HG03139 (cell line): ENCODE data around the gene DVL3.

Experiments used
- ATAC-seq: cut with Tn5 transposase; IDR thresholded peaks from one replicate; pipeline ENCODE4 v1.9.1; 2021; ENCODE audit not compliant: unreplicated experiment

Gene DVL3

GRCh38 chr3:184209146-184209923 lies 54.2 kb downstream of the DVL3 start:
- no peak for ATAC-seq

- ATAC-seq: no peak
Measured at GRCh38 chr3:184211297-184211696, 56.1 kb downstream of the DVL3 start.

GRCh38 chr3:184211718-184212117 lies 56.5 kb downstream of the DVL3 start:
- no peak for ATAC-seq

- ATAC-seq: no peak
Measured at GRCh38 chr3:184218814-184219213, 63.6 kb downstream of the DVL3 start.

- ATAC-seq: no peak
Measured at GRCh38 chr3:184222521-184222920, 67.3 kb downstream of the DVL3 start.
